ENCODE results near the gene MSMO1.
"Not testable (repeated sequence)": the region's sequence is repeated elsewhere in the genome, so short reads cannot be mapped to it uniquely, and the experiment has no call there.

Gene MSMO1

DNA sequence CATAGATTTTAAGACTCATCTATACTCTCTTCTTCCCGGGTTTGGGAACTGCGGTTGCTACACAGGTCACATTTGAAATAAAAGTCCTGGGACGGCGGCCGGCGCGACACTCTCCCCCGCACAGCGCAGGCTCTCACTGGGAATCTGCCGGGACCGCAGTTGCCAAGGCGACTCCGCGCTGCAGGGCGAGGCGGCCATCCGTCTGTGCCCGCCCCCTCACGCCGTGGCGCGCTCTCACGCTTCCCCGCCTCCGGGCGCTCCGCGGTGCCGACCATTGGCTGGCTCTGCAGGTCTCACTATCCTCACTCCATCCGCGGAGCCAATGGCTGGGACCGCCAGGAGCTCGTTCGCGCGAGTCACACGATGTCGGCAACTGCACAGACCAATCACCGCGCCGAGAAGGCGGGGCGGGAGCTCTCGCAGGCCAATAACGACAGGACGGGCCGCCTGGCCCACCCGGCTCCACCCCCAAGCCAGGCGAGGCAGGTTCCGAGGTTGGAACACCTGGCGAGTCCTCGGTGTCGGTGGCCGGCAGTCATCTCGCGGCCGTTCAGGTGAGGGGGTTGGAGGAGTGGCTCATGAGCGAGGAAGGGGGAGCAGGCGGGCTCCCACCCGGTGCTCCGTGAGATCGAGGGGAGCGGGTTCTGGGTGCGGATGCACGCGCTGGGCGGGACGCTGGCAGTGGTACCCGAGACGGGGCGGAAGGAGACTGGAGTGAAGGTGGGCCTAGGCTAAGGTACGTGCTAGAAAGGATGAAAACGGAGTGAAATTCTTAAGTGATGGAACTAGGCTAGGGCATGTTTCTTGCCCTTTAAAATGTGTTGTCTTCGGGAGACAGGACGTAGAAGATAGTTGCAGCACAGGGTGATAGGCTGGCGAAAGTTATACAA is at the start of gene MSMO1:
Gene MSMO1, plus strand, starts transcription at position 459 of the 890 bp plus-strand sequence. CDS start 5,702 bp downstream, outside the sequence.
- DNase-seq (ENCODE audit: low read depth in 4 of 4, low spot score in 1 of 4), result peak; percentile 88 to 96 (median 94)

DNA sequence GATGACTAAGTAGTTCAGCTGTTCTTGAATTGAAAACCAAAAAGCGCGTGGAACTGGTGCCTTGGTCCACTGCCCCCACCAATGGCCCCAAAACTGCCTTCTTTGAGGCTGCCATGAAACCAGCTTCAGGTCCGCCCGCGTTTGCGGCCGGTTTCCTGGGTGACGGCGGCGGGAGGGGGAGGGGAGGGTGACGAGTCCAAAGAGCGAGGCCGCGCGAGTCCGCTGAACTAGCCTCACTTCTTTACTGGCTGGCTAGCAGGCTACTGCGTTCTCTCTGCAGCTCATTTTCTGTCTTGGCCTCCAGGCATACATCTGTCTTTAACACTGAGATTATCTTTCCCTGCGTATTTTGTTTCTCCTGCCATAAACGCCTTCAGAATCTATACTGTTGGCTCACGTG is 47.9 kb upstream of the MSMO1 start:
- not testable (repeated sequence) for DNase-seq (ENCODE audit: low read depth in 4 of 4, low spot score in 1 of 4)

- DNase-seq (ENCODE audit: low read depth in 4 of 4, low spot score in 1 of 4), result not testable (repeated sequence)
Observed at GRCh38 chr4:165284697-165285096, 42.8 kb upstream of the MSMO1 start.

DNA sequence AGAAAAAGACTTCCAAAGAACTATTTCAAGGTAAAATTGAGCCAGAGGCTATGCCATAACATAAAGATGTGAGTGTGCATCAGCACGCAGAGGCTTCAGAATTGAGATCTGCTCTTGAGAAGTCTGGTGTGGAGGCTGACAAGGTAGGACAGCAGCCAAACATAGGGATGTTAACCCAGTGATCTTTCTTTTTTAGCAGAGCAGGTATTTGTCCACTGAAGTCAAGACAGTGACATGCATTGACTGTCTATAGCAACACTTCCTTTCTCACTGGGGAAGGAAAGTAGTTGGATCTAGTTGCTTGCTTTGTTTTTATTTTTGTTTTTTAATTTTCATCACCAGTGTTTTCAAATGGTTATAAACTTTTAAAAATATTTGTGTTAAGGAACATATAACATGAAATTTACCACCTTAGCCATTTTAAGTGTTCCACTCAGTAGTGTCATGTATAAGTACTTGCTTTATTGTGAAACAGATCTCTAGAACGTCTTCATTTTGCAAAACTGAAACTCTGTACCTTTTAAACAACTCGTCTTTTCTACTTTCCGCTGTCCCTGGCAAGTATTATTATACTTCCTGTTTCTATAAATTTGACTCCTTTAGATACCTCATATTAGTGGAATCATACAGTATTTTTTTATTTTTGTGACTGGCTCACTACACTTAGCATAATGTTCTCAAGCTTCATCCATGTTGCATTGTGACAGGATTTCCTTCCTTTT is 40.7 kb upstream of the MSMO1 start:
- not testable (repeated sequence) for DNase-seq (ENCODE audit: low read depth in 4 of 4, low spot score in 1 of 4)

DNA sequence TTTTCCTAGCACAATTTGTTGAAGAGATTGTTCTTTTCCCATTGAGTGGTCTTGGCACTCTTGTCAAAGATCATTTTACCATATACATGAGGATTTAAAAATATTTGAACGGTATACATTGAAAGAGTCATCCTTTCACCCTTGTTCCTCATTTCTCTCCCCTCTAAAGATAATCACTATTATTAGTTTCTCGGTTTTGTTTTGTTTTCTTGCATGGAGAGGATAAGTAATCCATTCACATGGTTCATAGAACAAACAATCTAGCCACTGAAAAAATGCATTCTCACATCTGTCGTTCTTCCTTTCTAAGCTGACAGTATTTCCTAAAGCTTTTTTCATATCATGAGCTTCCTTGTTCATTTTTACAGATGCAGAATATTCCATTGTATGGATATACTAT is 39.2 kb upstream of the MSMO1 start:
- no peak for DNase-seq (ENCODE audit: low read depth in 4 of 4, low spot score in 1 of 4)

- DNase-seq (ENCODE audit: low read depth in 4 of 4, low spot score in 1 of 4), result no peak
Observed at GRCh38 chr4:165288639-165289422, 38.6 kb upstream of the MSMO1 start.

- no peak for DNase-seq (ENCODE audit: low read depth in 4 of 4, low spot score in 1 of 4)
Observed at GRCh38 chr4:165289423-165289785, 38.1 kb upstream of the MSMO1 start.

GRCh38 chr4:165293061-165293460 is 34.4 kb upstream of the MSMO1 start:
- no peak for DNase-seq (ENCODE audit: low read depth in 4 of 4, low spot score in 1 of 4)

DNA sequence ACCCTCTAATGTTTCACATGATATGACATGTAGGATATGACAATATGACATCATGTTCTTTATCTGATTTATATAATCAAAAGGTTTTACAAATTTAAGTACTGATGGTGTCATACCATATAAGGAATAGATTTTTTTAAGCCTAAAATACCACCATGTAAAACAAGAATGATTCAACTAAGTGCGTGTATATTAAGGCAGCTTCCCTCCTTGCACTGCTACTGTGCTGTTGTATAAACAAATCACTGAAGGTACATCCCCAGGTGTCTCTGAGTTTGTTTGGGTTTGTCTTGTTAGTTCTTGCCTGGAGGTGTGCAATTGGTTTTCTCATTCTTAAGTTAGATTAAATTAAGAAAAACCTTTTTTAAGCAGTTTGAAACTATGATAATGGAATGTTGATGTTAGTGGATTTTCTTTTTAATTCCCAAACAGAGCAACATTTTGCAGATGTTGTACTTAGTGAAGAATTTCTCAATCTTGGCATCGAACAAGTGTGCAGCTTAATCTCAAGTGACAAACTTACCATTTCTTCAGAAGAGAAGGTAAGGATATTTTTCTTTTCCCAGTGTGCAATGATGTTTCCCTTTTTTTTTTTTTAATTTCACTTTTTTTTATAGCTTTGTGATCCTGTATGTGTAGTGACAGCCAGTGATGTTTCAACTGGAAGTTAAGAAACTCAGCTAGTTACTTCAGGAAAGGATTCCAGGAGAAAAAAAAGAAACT is 33.4 kb upstream of the MSMO1 start:
- DNase-seq (ENCODE audit: low read depth in 4 of 4, low spot score in 1 of 4), result no peak

- DNase-seq (ENCODE audit: low read depth in 4 of 4, low spot score in 1 of 4), result no peak
Observed at GRCh38 chr4:165294907-165295306, 32.6 kb upstream of the MSMO1 start.

GRCh38 chr4:165297626-165298025 is 29.8 kb upstream of the MSMO1 start:
- no peak for DNase-seq (ENCODE audit: low read depth in 4 of 4, low spot score in 1 of 4)

GRCh38 chr4:165299399-165300060 is 27.9 kb upstream of the MSMO1 start:
- no peak for DNase-seq (ENCODE audit: low read depth in 4 of 4, low spot score in 1 of 4)

DNA sequence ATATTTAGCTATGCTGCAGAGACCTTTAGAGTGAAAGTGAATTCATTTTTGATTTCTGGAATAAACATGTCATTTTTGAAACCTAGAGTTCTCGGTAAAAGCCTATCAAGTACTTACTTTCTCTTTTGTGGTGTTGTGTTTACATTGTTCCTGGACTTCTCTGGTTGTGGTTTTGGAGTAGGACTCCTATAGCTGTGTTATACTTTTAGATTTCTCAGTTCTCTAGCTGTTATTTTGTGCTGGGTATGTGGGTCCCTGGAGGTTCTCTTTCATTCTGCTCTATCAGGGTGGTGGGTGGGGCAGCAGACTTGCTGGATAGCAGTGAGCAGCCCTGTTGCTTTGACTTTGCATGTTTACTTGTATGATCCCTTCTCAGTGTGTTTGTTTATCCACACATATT is 25.6 kb upstream of the MSMO1 start:
- DNase-seq (ENCODE audit: low read depth in 4 of 4, low spot score in 1 of 4), result no peak

- no peak for DNase-seq (ENCODE audit: low read depth in 4 of 4, low spot score in 1 of 4)
Observed at GRCh38 chr4:165302658-165303057, 24.8 kb upstream of the MSMO1 start.

DNA sequence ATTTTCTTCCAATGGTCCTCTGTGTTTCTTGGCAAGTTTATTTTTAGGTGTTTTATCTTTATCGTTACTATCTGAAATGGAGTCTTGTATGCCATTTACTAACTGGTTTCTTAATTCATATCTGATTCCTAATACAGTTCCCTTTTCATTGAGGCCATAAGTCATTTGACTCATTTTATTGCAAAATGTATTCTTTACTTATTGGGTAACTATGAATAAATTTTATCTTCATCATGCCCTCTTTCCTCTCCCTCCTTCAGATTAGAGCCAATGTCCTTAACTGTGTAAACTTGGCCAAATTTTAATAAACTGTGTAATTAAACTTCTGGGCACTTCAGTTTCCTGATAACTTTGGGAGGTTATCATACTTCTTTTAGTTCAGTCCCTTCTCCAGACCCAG is 19.3 kb upstream of the MSMO1 start:
- no peak for DNase-seq (ENCODE audit: low read depth in 4 of 4, low spot score in 1 of 4)

DNA sequence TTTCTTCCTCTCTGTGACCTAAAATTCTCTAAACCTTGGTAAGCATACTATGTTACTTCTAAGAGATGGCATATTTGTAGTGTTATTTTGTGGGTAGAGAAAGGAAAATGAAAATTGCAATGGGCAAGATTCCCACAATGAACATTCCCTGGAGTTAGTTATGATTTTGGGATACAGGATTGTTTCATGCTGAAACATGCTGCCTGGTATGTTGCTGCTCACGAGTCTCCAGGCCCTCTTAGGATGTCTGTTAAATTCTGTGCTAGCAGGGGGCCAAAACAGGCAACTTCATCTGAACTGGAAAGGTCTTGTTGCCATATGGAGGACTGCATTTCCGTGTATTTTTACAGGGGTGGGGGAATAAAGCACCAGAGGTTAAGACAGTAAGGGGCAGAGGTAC is 18.9 kb upstream of the MSMO1 start:
- no peak for DNase-seq (ENCODE audit: low read depth in 4 of 4, low spot score in 1 of 4)

- DNase-seq (ENCODE audit: low read depth in 4 of 4, low spot score in 1 of 4), result no peak
Observed at GRCh38 chr4:165309456-165309855, 18.0 kb upstream of the MSMO1 start.

- DNase-seq (ENCODE audit: low read depth in 4 of 4, low spot score in 1 of 4), result no peak
Observed at GRCh38 chr4:165312506-165312905, 15.0 kb upstream of the MSMO1 start.

DNA sequence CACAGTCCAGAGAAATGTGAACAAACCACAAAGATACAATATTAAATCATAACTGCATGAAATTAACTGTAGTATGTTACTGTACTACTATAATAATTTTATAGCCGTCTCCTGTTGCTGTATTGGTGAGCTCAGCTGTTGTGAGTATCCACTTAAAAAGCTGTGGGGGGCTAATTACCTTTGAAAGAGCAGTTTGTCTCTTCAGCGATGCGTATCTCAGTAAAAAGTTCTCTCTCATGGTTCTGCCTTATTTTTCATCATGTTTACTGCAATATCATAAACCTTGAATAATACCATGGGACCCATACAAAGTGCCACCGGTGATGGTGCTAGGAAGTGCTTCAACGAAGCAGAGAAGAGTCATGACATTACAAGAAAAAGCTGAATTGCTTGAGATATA is 8.4 kb upstream of the MSMO1 start:
- no peak for DNase-seq (ENCODE audit: low read depth in 4 of 4, low spot score in 1 of 4)

- no peak for DNase-seq (ENCODE audit: low read depth in 4 of 4, low spot score in 1 of 4)
Observed at GRCh38 chr4:165319509-165319908, 8.0 kb upstream of the MSMO1 start.
